ENCODE measurements around the gene GXYLT1.

GRCh38 chr12:42163913-42164312 lies 19.2 kb upstream of the GXYLT1 start:
- TF ChIP-seq CTCF (IDR thresholded peaks at IDR 0.05 in 8 of 11, conservative IDR thresholded peaks at IDR 0.05 in 3 of 11) (no peak), POLR2A (IDR thresholded peaks at IDR 0.05) (no peak)

Measured in spleen (tissue), 7 donors.